ENCODE measurements around the gene AIFM1. TPM values are rescaled to one million over a fixed set of nuclear protein-coding genes. Genes with fewer than 3 reads are reported as not detected.

AIFM1 gene
- polyA plus RNA-seq, 1 donor (not counting 4 experiments of a cell fraction or from before 2014, with no cell fraction given): 52.5 TPM

- Histone ChIP-seq H4K20me1 (ENCODE audit: control insufficient read depth, extremely low read depth, insufficient read depth, low read length) (no peaks in the 10 kb centered on the region), H2AFZ (ENCODE audit: control insufficient read depth, low read length) (no peak overlapping the region), H3K4me1 (ENCODE audit: control insufficient read depth, extremely low read depth, insufficient read depth, low read length) (peaks cover 24% of the 10 kb centered on the region), H3K4me3 (ENCODE audit: control insufficient read depth in 2 of 3, extremely low read depth in 1 of 3, insufficient read depth in 2 of 3, low read depth in 1 of 3, low read length in 3 of 3) (peak overlapping the region in 1 of 3 experiments; percentile 2), H3K27ac (ENCODE audit: control insufficient read depth, insufficient read depth, low read length) (peak overlapping the region; percentile 83), H3K27me3 (ENCODE audit: control insufficient read depth, extremely low read depth, insufficient read depth, low read length) (no peaks in the 10 kb centered on the region), H3K9me3 (ENCODE audit: control insufficient read depth, low read depth, low read length) (no peaks in the 10 kb centered on the region), H3K9me1 (ENCODE audit: control insufficient read depth, extremely low read depth, insufficient read depth, low read length) (no peaks in the 10 kb centered on the region), H3K36me3 (ENCODE audit: control insufficient read depth in 2 of 2, extremely low read depth in 1 of 2, insufficient read depth in 2 of 2, low read length in 2 of 2) (no peaks in the 10 kb centered on the region), H3K9ac (ENCODE audit: control insufficient read depth, extremely low read depth, insufficient read depth, low read length) (peak overlapping the region; percentile 67), H3K4me2 (ENCODE audit: control insufficient read depth, extremely low read depth, insufficient read depth, low read depth, low read length) (peak overlapping the region; percentile 49), H3K79me2 (ENCODE audit: control insufficient read depth, insufficient read depth, low read length) (no peaks in the 10 kb centered on the region)
- DNase-seq (ENCODE audit: low read depth, low spot score) (no peak), FAIRE-seq (peak; percentile 75)
- dilution Hi-C loops (cut with MboI; ENCODE audit: extremely low pct_ligation_motif_present, low sequenced_read_pairs): no loop called here
- no peak for TF ChIP-seq EZH2 (IDR thresholded peaks at IDR 0.05; ENCODE audit: low read length)
- no peak for TF ChIP-seq CTCF (optimal IDR thresholded peaks at IDR 0.05 in 1 of 3, IDR thresholded peaks at IDR 0.05 in 1 of 3, conservative IDR thresholded peaks at IDR 0.05 in 1 of 3; ENCODE audit: extremely low read depth in 1 of 3, insufficient read depth in 2 of 3, low read length in 3 of 3)
These were observed 40.4 kb downstream of the AIFM1 start for GRCh38 chrX:130125091-130125874.

GRCh38 chrX:130124577-130124976, 41.1 kb downstream of the AIFM1 start:
- Histone ChIP-seq H3K27ac (ENCODE audit: control insufficient read depth, insufficient read depth, low read length) (peak overlapping the region; percentile 83), H3K4me2 (ENCODE audit: control insufficient read depth, extremely low read depth, insufficient read depth, low read depth, low read length) (peak overlapping the region; percentile 49), H3K79me2 (ENCODE audit: control insufficient read depth, insufficient read depth, low read length) (no peaks in the 10 kb centered on the region), H3K9me3 (ENCODE audit: control insufficient read depth, low read depth, low read length) (no peaks in the 10 kb centered on the region), H3K27me3 (ENCODE audit: control insufficient read depth, extremely low read depth, insufficient read depth, low read length) (no peaks in the 10 kb centered on the region), H3K9me1 (ENCODE audit: control insufficient read depth, extremely low read depth, insufficient read depth, low read length) (no peaks in the 10 kb centered on the region), H3K4me3 (ENCODE audit: control insufficient read depth in 2 of 3, extremely low read depth in 1 of 3, insufficient read depth in 2 of 3, low read depth in 1 of 3, low read length in 3 of 3) (no peak overlapping the region), H3K4me1 (ENCODE audit: control insufficient read depth, extremely low read depth, insufficient read depth, low read length) (peaks cover 31% of the 10 kb centered on the region), H3K36me3 (ENCODE audit: control insufficient read depth in 2 of 2, extremely low read depth in 1 of 2, insufficient read depth in 2 of 2, low read length in 2 of 2) (no peaks in the 10 kb centered on the region), H4K20me1 (ENCODE audit: control insufficient read depth, extremely low read depth, insufficient read depth, low read length) (no peaks in the 10 kb centered on the region), H3K9ac (ENCODE audit: control insufficient read depth, extremely low read depth, insufficient read depth, low read length) (peak overlapping the region; percentile 67), H2AFZ (ENCODE audit: control insufficient read depth, low read length) (no peak overlapping the region)
- TF ChIP-seq EZH2 (IDR thresholded peaks at IDR 0.05; ENCODE audit: low read length): no peak
- TF ChIP-seq CTCF (optimal IDR thresholded peaks at IDR 0.05 in 1 of 3, IDR thresholded peaks at IDR 0.05 in 1 of 3, conservative IDR thresholded peaks at IDR 0.05 in 1 of 3; ENCODE audit: extremely low read depth in 1 of 3, insufficient read depth in 2 of 3, low read length in 3 of 3): no peak
- FAIRE-seq (no peak), DNase-seq (ENCODE audit: low read depth, low spot score) (no peak)
- dilution Hi-C loops (cut with MboI; ENCODE audit: extremely low pct_ligation_motif_present, low sequenced_read_pairs): no loop called here
